Effector memory CD4-positive, alpha-beta T cell (primary cell): ENCODE results near the gene RAB11B.
A peak's percentile ranks its signal among the peaks of the same experiment; 100 is the strongest.
"Not testable (repeated sequence)": the region's sequence is repeated elsewhere in the genome, so short reads cannot be mapped to it uniquely, and the experiment has no call there.

Experiments used
- DNase-seq, 3 donors: peaks; one replicate each; pipeline ENCODE4 v3.0.0-alpha.2; 2020
- H3K27ac ChIP-seq: 2 replicates; pipeline ENCODE4 v1.7.0; 2013; ENCODE audit warnings: mild to moderate bottlenecking, low read length, moderate library complexity; ENCODE audit not compliant: insufficient read depth, poor library complexity, severe bottlenecking
- H3K27me3 ChIP-seq: replicated peaks from 2 replicates; pipeline ENCODE4 v1.7.0; 2013; ENCODE audit warnings: mild to moderate bottlenecking, low read length; ENCODE audit not compliant: insufficient read depth, control insufficient read depth, poor library complexity, severe bottlenecking
- H3K36me3 ChIP-seq: 2 replicates; pipeline ENCODE4 v1.7.0; 2013; ENCODE audit warnings: mild to moderate bottlenecking, low read length, moderate library complexity; ENCODE audit not compliant: control insufficient read depth, insufficient read depth
- H3K4me1 ChIP-seq: 2 replicates; pipeline ENCODE4 v1.7.0; 2013; ENCODE audit warnings: low read length, mild to moderate bottlenecking; ENCODE audit not compliant: control insufficient read depth, insufficient read depth, poor library complexity, severe bottlenecking
- H3K4me3 ChIP-seq: 2 replicates; pipeline ENCODE4 v1.7.0; 2013; ENCODE audit warnings: low read length, low read depth, mild to moderate bottlenecking; ENCODE audit not compliant: insufficient read depth, poor library complexity, severe bottlenecking
- H3K9me3 ChIP-seq: 2 replicates; pipeline ENCODE4 v1.7.0; 2013; ENCODE audit warnings: mild to moderate bottlenecking, low read length, moderate library complexity; ENCODE audit not compliant: control insufficient read depth

RAB11B gene

DNA sequence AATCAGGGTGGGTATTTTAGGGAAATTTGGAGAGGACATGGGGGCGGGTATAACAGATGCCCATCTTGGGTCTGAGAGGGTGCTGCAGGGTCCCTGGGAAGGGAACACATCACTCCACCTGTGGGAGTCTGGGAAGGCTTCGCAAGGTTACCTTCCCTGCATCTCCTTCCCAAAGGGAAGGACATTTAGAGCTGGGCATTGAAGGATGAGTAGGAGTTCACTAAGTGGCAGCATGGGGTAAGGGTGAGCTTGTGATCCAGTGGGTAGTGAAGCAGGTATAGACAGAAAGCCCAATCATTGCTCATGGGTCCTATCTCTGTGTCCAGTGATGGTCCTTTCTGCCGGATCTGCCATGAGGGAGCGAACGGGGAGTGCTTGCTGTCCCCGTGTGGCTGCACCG, 36.1 kb downstream of the RAB11B start:
- DNase-seq: no peak
- Histone ChIP-seq H3K36me3 (peaks cover 13% of the 10 kb centered on the region), H3K27me3 (no peaks in the 10 kb centered on the region), H3K27ac (no peak overlapping the region), H3K4me3 (no peak overlapping the region), H3K4me1 (no peaks in the 10 kb centered on the region), H3K9me3 (no peaks in the 10 kb centered on the region)

- H3K4me1 ChIP-seq: no peaks in the 10 kb centered on the region
- no peaks in the 10 kb centered on the region for H3K27me3 ChIP-seq
- no peak overlapping the region for H3K27ac ChIP-seq
- no peak for DNase-seq
- H3K9me3 ChIP-seq: no peaks in the 10 kb centered on the region
- H3K4me3 ChIP-seq: no peak overlapping the region
- H3K36me3 ChIP-seq: peaks cover 10% of the 10 kb centered on the region
These were observed 38.9 kb downstream of the RAB11B start for GRCh38 chr19:8429044-8429443.

DNA sequence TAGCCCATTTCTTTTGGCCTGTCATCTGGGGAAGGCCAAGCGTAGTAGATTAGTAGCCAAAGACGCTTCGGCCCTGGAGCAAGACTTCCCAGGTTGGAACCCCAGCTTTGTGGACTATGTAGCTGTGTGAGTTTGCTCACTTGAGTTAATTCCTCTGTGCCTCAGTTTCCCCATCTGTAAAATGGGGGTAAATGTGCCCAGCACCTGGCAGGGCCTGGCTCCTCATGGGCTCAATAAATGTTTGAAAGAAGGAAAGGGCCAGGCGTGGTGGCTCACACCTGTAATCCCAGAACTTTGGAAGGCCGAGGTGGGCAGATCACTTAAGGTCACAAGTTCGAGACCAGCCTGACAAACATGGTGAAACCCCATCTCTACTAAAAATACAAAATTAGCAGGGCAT, 39.7 kb downstream of the RAB11B start:
- peaks cover 10% of the 10 kb centered on the region for H3K36me3 ChIP-seq
- no peaks in the 10 kb centered on the region for H3K9me3 ChIP-seq
- H3K27ac ChIP-seq: no peak overlapping the region
- H3K27me3 ChIP-seq: no peaks in the 10 kb centered on the region
- no peaks in the 10 kb centered on the region for H3K4me1 ChIP-seq
- DNase-seq: no peak
- H3K4me3 ChIP-seq: no peak overlapping the region

GRCh38 chr19:8430650-8431049, 40.5 kb downstream of the RAB11B start:
- Histone ChIP-seq H3K27ac (no peak overlapping the region), H3K4me1 (no peaks in the 10 kb centered on the region), H3K4me3 (no peak overlapping the region), H3K9me3 (no peaks in the 10 kb centered on the region), H3K36me3 (peaks cover 10% of the 10 kb centered on the region), H3K27me3 (no peaks in the 10 kb centered on the region)
- no peak for DNase-seq

DNA sequence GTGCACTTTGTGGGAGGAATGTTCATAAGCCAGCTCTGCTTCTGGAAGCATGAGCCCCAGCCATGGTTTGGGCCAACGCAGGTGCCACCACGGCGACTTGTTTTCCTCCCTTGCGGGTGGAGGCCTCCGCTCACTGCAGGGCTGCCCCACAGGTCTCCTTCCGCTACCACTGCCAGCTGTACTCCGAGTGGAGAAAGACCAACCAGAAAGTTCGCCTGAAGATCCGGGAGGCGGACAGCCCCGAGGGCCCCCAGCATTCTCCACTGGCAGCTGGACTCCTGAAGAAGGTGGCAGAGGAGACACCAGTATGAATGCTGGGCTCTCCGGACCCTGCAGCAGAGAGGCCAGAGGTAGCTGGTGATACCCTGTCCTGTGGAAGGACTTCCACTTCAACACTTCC, 48.1 kb downstream of the RAB11B start:
- no peak overlapping the region for H3K4me3 ChIP-seq
- DNase-seq: no peak
- no peaks in the 10 kb centered on the region for H3K36me3 ChIP-seq
- no peaks in the 10 kb centered on the region for H3K4me1 ChIP-seq
- H3K27ac ChIP-seq: no peak overlapping the region
- no peaks in the 10 kb centered on the region for H3K9me3 ChIP-seq
- no peaks in the 10 kb centered on the region for H3K27me3 ChIP-seq

GRCh38 chr19:8441725-8442544, 51.8 kb downstream of the RAB11B start:
- Histone ChIP-seq H3K9me3 (no peaks in the 10 kb centered on the region), H3K27me3 (no peaks in the 10 kb centered on the region), H3K27ac (no peak overlapping the region), H3K4me1 (peaks cover 8% of the 10 kb centered on the region), H3K36me3 (no peaks in the 10 kb centered on the region), H3K4me3 (no peak overlapping the region)
- no peak for DNase-seq

DNA sequence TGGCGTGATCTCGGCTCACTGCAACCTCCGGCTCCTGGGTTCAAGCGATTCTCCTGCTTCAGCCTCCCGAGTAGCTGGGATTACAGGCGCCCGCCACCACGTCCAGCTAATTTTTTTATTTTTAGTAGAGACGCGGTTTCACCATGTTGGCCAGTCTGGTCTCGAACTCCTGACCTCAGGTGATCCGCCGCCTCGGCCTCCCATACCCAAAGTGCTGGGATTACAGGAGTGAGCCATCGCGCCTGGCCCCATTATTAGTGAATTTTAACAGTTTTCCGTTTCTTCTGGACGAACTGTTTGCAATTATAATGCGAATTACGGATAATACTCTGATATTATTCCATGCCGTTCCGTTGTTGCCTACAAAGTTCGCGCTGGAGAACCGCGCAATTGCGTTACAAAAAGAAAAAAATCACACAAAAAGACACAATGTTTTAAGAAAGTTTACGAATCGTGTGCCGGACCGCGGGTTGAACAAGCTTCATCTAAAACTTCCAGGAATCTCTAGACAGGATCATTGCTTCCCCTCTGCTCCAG, 54.0 kb downstream of the RAB11B start:
- DNase-seq, H3K36me3 ChIP-seq, H3K27me3 ChIP-seq, H3K9me3 ChIP-seq: not testable (repeated sequence)
- Histone ChIP-seq H3K27ac (peak overlapping the region; percentile 96), H3K4me1 (peaks cover 24% of the 10 kb centered on the region), H3K4me3 (peak overlapping the region; percentile 98)

DNA sequence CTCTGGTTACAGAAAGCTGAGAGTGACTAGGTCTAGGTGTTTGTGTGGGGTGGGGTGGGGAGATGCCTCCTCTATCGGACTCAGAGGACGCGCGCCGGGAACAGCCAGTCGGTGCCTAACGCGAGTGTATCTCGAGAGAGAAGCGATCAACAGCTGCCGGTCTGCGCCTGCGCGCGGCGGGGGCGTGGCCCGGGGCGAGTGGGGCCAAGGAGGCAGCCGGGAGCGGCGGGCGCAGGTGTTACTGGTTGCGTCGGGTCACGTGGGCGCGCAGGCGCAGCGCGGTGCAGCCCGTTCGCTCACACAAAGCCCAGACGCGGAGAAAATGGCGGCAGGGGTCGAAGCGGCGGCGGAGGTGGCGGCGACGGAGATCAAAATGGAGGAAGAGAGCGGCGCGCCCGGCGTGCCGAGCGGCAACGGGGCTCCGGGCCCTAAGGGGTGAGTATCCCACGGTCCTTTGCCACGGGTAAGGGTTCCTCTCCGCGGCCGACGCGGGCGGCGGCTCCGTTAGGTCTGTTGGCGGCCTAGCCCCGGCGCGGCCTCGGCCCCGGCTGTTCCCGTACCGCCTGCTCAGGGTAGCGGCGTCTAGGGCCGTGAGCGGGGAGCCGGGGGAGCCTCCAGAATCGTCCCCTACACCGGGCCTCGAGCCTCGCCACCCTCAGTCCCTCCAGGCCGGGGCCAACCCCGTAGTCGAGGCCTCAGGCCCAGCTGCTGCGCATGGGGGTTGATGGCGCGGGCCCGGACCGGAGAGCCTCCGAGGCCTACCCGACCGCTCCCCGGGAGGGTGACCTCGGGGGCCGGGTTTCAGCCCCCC, 54.7 kb downstream of the RAB11B start, which contains the start of gene HNRNPM:
Gene HNRNPM (plus strand): TSS at position 299 of the 811 bp plus-strand sequence. CDS start 24 bp downstream, at position 323.
- Histone ChIP-seq H3K9me3 (no peaks in the 10 kb centered on the region), H3K4me3 (peak within 1 kb of the TSS; percentile 98), H3K27me3 (no peaks in the 10 kb centered on the region), H3K27ac (peak within 1 kb of the TSS; percentile 96), H3K36me3 (peaks cover 3% of the 10 kb centered on the region), H3K4me1 (peaks cover 28% of the 10 kb centered on the region)
- peak; percentile 100 for DNase-seq

GRCh38 chr19:8445488-8446001, 55.4 kb downstream of the RAB11B start:
- Histone ChIP-seq H3K27me3 (no peaks in the 10 kb centered on the region), H3K9me3 (no peaks in the 10 kb centered on the region), H3K36me3 (peaks cover 3% of the 10 kb centered on the region), H3K27ac (peak overlapping the region; percentile 96), H3K4me3 (peak overlapping the region; percentile 98), H3K4me1 (peaks cover 33% of the 10 kb centered on the region)
- DNase-seq: peak; percentile 10 to 39 (median 18)
